SK-N-MC (cell line): ENCODE measurements around the gene KRTAP13-2.

Experiments used
- DNase-seq: peaks from one replicate; pipeline ENCODE4 v3.0.0-alpha.2; 2011; ENCODE audit warnings: low read depth, low spot score
- H3K27ac ChIP-seq: fragments of 200-600 bp; sonication (generic); 2 replicates; pipeline ENCODE4 v1.5.1; 2016; ENCODE audit warnings: mixed run types
- H3K36me3 ChIP-seq: fragments of 200-600 bp; sonication (generic); 2 replicates; pipeline ENCODE4 v1.6.1; 2017; ENCODE audit warnings: antibody characterized with exemption, low read length, mixed read lengths; ENCODE audit not compliant: insufficient read depth
- H3K4me3 ChIP-seq: fragments of 200-600 bp; sonication (generic); 2 replicates; pipeline ENCODE4 v1.5.1; 2016
- H3K9ac ChIP-seq: fragments of 200-600 bp; sonication (generic); 2 replicates; pipeline ENCODE4 v1.8.0; 2017; ENCODE audit warnings: mixed run types, mixed read lengths; ENCODE audit not compliant: insufficient read length
- H3K9me3 ChIP-seq: fragments of 200-600 bp; sonication (generic); 2 replicates; pipeline ENCODE4 v1.6.1; 2017; ENCODE audit warnings: low read depth, mild to moderate bottlenecking, antibody characterized with exemption, low read length, moderate library complexity, mixed read lengths
- EZH2 ChIP-seq: fragments of 200-600 bp; sonication (generic); IDR thresholded peaks from one replicate; pipeline ENCODE4 v1.6.1; 2017; ENCODE audit warnings: antibody characterized with exemption
- FOXP2 ChIP-seq: optimal IDR thresholded peaks from 2 replicates; pipeline ENCODE3; 2011; ENCODE audit warnings: mild to moderate bottlenecking, moderate library complexity; ENCODE audit not compliant: insufficient read depth; ENCODE audit errors: extremely low read length, control extremely low read depth
- POLR2AphosphoS5 ChIP-seq: IDR thresholded peaks from 2 replicates; pipeline ENCODE4 v1.6.1; 2012; ENCODE audit warnings: mild to moderate bottlenecking, low read depth, low read length, borderline replicate concordance

KRTAP13-2 gene, protein sequence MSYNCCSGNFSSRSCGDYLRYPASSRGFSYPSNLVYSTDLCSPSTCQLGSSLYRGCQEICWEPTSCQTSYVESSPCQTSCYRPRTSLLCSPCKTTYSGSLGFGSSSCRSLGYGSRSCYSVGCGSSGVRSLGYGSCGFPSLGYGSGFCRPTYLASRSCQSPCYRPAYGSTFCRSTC

DNA sequence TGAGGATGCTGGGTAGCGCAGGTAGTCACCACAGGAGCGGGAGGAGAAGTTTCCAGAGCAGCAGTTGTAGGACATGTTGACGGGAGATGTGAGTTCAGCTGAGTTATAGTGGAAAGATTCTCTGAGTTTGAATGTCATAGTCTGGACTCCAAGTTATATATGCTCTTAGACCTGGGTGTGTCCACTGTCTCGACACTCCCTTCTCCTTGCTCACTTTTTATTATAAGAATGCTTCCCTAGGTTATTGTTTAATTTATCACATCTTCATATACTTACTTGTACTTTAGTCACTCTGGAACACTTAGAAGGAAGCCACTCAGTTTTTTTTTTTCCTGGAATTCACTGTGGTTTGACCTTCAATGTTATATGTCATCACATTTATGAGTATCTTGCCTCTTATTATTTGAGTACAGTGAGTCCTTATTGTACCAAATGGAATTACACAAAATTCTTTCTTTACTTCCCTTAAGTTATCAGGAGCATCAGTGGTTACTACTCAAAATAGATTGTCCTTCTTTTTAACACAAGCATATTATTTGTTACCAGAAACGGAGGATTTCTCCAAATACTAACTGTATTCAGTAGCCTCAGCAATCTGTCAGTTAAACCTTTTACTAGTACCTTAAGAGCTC, at the start of gene KRTAP13-2:
KRTAP13-2 (minus strand) TSS at position 133 of the 632 bp plus-strand sequence; CDS start at position 75, 58 bp downstream.
- TF ChIP-seq POLR2AphosphoS5 (no peak), FOXP2 (no peak), EZH2 (no peak)
- no peaks in the 10 kb centered on the region for H3K9me3 ChIP-seq
- no peak for DNase-seq
- no peak within 1 kb of the TSS for H3K9ac ChIP-seq
- H3K4me3 ChIP-seq = no peak within 1 kb of the TSS
- no peak within 1 kb of the TSS for H3K27ac ChIP-seq
- no peaks in the 10 kb centered on the region for H3K36me3 ChIP-seq

DNA sequence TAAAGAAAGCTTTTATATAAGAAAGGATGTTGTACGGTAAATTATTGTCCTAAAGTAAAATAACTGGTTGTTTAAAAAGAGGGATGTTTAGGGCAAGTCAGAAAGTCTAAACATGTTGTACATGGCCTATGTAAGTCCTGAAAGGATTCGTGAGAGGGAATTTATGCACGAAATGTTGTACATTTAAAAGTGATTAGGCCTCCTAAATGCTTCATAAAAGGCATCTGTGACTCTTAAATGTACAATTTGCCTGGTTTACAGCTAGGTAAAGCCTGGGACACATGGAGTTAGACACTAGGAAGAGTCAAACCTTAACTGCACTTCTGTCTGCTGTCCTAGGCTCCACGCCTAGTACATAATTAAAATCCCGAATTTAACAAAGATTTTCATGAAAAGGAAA, 43.9 kb upstream of the KRTAP13-2 start:
- Histone ChIP-seq H3K9me3 (0 out of 2 replicates have a peak, but pooled peaks cover 3% of the 10 kb centered on the region), H3K27ac (no peak overlapping the region), H3K36me3 (no peaks in the 10 kb centered on the region), H3K4me3 (no peak overlapping the region), H3K9ac (no peak overlapping the region)
- no peak for DNase-seq
- no peak for TF ChIP-seq EZH2
- TF ChIP-seq FOXP2 = no peak
- TF ChIP-seq POLR2AphosphoS5 = no peak

DNA sequence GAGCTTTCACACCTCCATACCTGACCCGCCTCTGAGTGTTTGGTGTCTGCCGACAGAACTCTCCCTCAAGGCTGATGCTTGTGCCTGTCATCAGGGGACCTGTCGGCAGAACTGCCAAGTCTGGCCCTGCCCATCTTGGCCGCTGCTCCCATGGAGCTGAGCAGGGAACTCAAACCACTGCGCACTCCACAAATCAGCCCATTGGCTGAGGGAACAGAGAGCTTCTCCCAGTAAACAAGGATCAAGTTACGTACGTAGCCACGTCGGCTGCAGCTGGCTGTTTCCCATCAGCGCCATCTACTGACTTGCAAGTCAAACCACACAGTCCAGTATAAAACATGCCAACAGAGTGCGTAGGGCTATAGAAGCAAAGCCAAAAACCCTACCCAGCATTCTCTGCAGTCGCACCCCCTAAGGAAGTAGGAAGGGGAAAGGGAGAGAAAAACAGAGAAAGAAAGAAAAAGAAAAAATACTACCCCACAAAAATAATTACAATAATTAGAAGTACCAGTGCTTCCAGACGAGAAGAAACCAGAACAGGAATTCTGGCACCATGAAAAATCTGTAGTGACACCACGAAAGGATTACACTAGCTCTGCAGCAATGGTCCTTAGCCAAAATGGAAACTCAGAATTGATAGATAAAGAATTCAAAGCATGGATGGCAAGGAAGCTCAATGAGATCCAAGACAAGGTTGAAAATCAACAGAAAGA, 36.9 kb upstream of the KRTAP13-2 start:
- Histone ChIP-seq H3K9me3 (no peaks in the 10 kb centered on the region), H3K9ac (no peak overlapping the region), H3K27ac (no peak overlapping the region), H3K4me3 (peak overlapping the region; percentile 58), H3K36me3 (no peaks in the 10 kb centered on the region)
- TF ChIP-seq FOXP2 (no peak), EZH2 (no peak), POLR2AphosphoS5 (no peak)
- DNase-seq = peak; percentile 10

DNA sequence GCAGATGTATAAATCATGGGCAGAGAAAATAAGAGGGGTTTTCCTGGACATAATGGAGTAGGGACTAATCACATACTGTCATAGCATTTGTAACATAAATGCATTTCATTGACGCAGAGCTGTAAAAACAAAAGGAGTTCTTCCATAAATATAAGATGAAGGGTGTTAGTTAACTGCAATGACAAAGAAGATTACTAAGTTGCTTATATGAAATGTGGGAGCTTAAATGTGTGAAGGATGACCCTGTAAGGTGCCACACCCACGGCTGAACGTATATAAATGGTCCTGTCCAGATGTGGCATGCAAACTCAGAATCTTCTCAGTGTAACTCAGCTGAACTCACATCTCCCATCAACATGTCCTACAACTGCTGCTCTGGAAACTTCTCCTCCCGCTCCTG, 23.7 kb upstream of the KRTAP13-2 start, which contains the start of gene KRTAP13-1:
KRTAP13-1 (plus strand) TSS at position 301 of the 400 bp plus-strand sequence; CDS start at position 357, 56 bp downstream.
- Histone ChIP-seq H3K9me3 (no peaks in the 10 kb centered on the region), H3K27ac (no peak within 1 kb of the TSS)

DNA sequence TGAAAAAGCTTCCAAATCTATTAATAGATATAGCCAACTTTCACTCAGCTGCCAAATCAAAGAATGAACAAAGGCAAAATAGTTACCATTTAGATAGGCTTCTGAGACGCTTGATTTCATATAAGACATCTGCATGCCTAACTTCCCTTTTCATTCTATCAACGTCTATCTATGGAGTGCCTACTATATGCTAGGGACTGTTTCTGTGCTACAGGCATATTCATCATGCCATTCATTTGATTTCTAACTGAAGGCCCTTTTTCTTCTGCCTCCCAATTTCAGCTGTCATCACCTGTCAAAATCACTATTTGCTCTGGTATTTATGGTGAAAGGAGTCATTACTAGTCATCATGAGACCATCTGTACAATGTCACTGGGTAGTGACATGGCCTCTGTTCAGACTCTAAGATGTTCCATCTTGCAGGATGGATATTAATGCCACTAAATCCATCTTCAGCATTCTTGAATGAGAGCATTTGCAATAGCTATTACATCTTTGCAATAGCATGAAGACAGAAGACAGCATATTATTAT, 19.5 kb upstream of the KRTAP13-2 start:
- no peaks in the 10 kb centered on the region for H3K9me3 ChIP-seq
- no peak overlapping the region for H3K27ac ChIP-seq
- H3K9ac ChIP-seq = no peak overlapping the region
- DNase-seq = no peak
- TF ChIP-seq FOXP2 = no peak
- no peak for TF ChIP-seq EZH2
- H3K36me3 ChIP-seq = no peaks in the 10 kb centered on the region
- H3K4me3 ChIP-seq = no peak overlapping the region

More for the DNA sequence above, 23.7 kb upstream of the KRTAP13-2 start, which contains the start of gene KRTAP13-1:
- Histone ChIP-seq H3K9ac (no peak within 1 kb of the TSS), H3K36me3 (no peaks in the 10 kb centered on the region), H3K4me3 (no peak within 1 kb of the TSS)
- no peak for DNase-seq
- TF ChIP-seq POLR2AphosphoS5 (no peak), EZH2 (no peak), FOXP2 (no peak)

DNA sequence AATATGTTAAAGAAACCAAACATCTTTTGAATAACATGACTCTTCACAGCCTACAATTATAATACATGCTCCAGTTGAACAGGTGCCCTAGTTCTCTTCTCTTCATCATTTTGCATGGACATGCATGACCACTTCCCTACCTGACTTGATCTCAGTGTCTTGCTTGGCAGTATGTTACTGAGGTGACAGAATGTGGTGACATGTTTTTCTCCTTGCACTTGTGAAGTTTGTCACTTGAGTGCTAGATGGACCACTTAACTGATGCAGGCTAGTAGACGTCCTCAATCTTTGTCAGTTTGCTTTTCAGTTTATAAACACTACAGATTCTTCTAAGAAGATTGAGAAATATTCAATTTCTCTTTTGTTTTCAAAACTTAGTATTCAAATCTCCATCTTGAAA, 10.1 kb upstream of the KRTAP13-2 start:
- no peaks in the 10 kb centered on the region for H3K36me3 ChIP-seq
- TF ChIP-seq POLR2AphosphoS5 (no peak), FOXP2 (no peak), EZH2 (no peak)
- no peak overlapping the region for H3K9ac ChIP-seq
- no peak overlapping the region for H3K4me3 ChIP-seq
- no peaks in the 10 kb centered on the region for H3K9me3 ChIP-seq
- DNase-seq = no peak
- no peak overlapping the region for H3K27ac ChIP-seq

DNA sequence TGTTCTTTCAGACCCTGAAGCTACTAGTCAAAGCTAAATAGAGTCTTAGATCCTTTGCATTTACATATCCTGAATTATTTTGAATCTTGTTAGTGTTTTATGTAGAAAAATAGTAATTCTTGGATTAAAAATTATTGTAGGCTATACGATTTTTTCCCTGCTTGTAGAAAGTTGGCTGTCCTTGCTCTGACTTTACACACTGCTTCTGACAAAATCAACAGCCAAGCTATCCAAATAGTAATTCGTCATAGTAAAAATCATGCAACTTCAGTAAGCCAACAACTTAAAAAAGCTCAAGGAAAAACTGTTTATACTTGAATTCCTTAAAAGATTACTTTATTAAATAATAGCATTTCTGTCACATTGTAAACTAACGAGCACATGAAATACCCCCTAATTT, 16.2 kb downstream of the KRTAP13-2 start:
- Histone ChIP-seq H3K9ac (no peak overlapping the region), H3K4me3 (no peak overlapping the region), H3K27ac (no peak overlapping the region), H3K9me3 (no peaks in the 10 kb centered on the region), H3K36me3 (no peaks in the 10 kb centered on the region)
- TF ChIP-seq FOXP2 (no peak), EZH2 (no peak), POLR2AphosphoS5 (no peak)
- no peak for DNase-seq

DNA sequence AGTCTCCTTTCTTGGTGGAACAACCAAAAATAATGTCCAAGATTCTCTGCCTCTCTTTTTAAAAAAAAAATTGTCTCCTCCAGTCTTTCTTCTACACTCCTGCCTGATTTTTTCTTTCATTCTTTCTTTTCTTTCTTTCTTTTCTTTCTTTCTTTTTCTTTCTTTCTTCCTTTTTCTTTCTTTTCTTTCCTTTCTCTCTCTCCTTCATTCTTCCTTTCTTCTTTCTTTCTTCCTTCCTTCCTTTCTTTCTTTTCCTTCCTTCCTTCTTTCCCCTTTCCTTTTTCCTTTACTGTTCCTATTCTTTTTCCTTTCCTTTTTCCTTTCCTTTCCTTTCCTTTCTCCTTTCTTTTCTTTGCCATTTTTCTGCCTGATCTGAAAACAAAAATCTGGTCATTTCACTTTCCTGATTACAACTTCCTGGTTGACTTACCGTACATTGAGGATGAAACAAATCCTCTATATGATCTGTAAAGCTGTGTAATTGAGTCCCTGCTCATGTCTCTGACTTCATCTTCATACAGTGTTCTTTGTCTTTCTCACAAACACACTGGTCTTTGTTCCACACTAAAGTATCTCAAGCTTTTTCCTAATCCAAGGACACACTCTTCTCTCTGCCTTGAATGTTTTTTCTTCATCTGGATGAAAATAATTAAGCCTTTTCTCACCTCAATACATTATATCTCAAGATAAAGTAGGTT, 17.6 kb downstream of the KRTAP13-2 start:
- H3K9me3 ChIP-seq = no peaks in the 10 kb centered on the region
- H3K4me3 ChIP-seq = no peak overlapping the region
- DNase-seq = no peak
- TF ChIP-seq EZH2 = no peak
- no peak for TF ChIP-seq POLR2AphosphoS5
- TF ChIP-seq FOXP2 = no peak
- H3K9ac ChIP-seq = no peak overlapping the region
- no peak overlapping the region for H3K27ac ChIP-seq
- H3K36me3 ChIP-seq = no peaks in the 10 kb centered on the region
